SK-N-SH treated with all-trans-retinoic acid at 6 μM for 48 hours (cell line): Measurements from ENCODE around the gene SOS1.

Experiments used
- ATAC-seq: fragments of 200-7000 bp; cut with Tn5 transposase; 3 replicates; pipeline ENCODE4 v1.9.1; 2020; ENCODE audit warnings: mild to moderate bottlenecking, moderate library complexity
- BACH2 ChIP-seq: fragments of 250-450 bp; sonication (Bioruptor Pico); IDR thresholded peaks from 2 replicates; pipeline ENCODE4 v1.9.0; 2021; ENCODE audit warnings: mild to moderate bottlenecking, borderline replicate concordance
- CSDC2 ChIP-seq: fragments of 250-450 bp; sonication (Bioruptor Pico); IDR thresholded peaks from 2 replicates; pipeline ENCODE4 v1.5.0; 2020; ENCODE audit warnings: mild to moderate bottlenecking, moderate library complexity
- ESRRG ChIP-seq: fragments of 250-450 bp; sonication (Bioruptor Pico); IDR thresholded peaks from 2 replicates; pipeline ENCODE4 v1.6.1; 2021; ENCODE audit warnings: mild to moderate bottlenecking
- GLIS3 ChIP-seq: fragments of 250-450 bp; sonication (Bioruptor Pico); IDR thresholded peaks from 2 replicates; pipeline ENCODE4 v1.5.0; 2020; ENCODE audit warnings: mild to moderate bottlenecking, moderate library complexity
- ISL1 ChIP-seq: fragments of 250-450 bp; sonication (Bioruptor Pico); IDR thresholded peaks from 2 replicates; pipeline ENCODE4 v2.1.2; 2022; ENCODE audit warnings: mild to moderate bottlenecking, moderate library complexity
- OSR1 ChIP-seq: fragments of 250-450 bp; sonication (Bioruptor Pico); IDR thresholded peaks from 2 replicates; pipeline ENCODE4 v1.8.0; 2022; ENCODE audit warnings: moderate library complexity, mild to moderate bottlenecking, inconsistent platforms
- PPARA ChIP-seq: fragments of 250-450 bp; sonication (Bioruptor Pico); IDR thresholded peaks from 2 replicates; pipeline ENCODE4 v1.5.0; 2020; ENCODE audit warnings: mild to moderate bottlenecking, borderline replicate concordance
- RARB ChIP-seq: fragments of 250-450 bp; sonication (Bioruptor Pico); IDR thresholded peaks from 2 replicates; pipeline ENCODE4 v1.8.0; 2021; ENCODE audit warnings: mild to moderate bottlenecking, moderate library complexity
- SNAI2 ChIP-seq: fragments of 250-450 bp; sonication (Bioruptor Pico); IDR thresholded peaks from 2 replicates; pipeline ENCODE4 v1.5.0; 2020; ENCODE audit warnings: mild to moderate bottlenecking, moderate library complexity
- TCF4 ChIP-seq: fragments of 250-450 bp; sonication (Bioruptor Pico); IDR thresholded peaks from 2 replicates; pipeline ENCODE4 v1.8.0; 2021; ENCODE audit warnings: mild to moderate bottlenecking, moderate library complexity, borderline replicate concordance
- TOX ChIP-seq: fragments of 250-450 bp; sonication (Bioruptor Pico); IDR thresholded peaks from 2 replicates; pipeline ENCODE4 v1.8.0; 2021; ENCODE audit warnings: mild to moderate bottlenecking, moderate library complexity, borderline replicate concordance
- ZC3H10 ChIP-seq: fragments of 250-450 bp; sonication (Bioruptor Pico); IDR thresholded peaks from 2 replicates; pipeline ENCODE4 v1.5.1; 2021; ENCODE audit warnings: mild to moderate bottlenecking, moderate library complexity
- ZFP3 ChIP-seq: fragments of 250-450 bp; sonication (Bioruptor Pico); IDR thresholded peaks from 2 replicates; pipeline ENCODE4 v1.5.0; 2020; ENCODE audit warnings: mild to moderate bottlenecking, moderate library complexity
- ZFP30 ChIP-seq: fragments of 450-650 bp; formaldehyde crosslinking; IDR thresholded peaks from 2 replicates; pipeline ENCODE4 v1.5.0; 2022; ENCODE audit warnings: mild to moderate bottlenecking, moderate library complexity
- ZNF565 ChIP-seq: fragments of 450-650 bp; formaldehyde crosslinking; conservative IDR thresholded peaks from 2 replicates; pipeline ENCODE4 v1.5.0; 2020; ENCODE audit warnings: low read depth, mild to moderate bottlenecking, moderate library complexity
- ZNF8 ChIP-seq: fragments of 450-650 bp; formaldehyde crosslinking; IDR thresholded peaks from 2 replicates; pipeline ENCODE4 v1.5.0; 2020; ENCODE audit warnings: mild to moderate bottlenecking, moderate library complexity
- TF ChIP-seq, protein P1 (sequence below): fragments of 250-450 bp; sonication (Bioruptor Pico); IDR thresholded peaks from 2 replicates; pipeline ENCODE4 v1.5.1; 2020; ENCODE audit warnings: low read depth, mild to moderate bottlenecking, moderate library complexity
- TF ChIP-seq, protein P2 (sequence below): fragments of 250-450 bp; sonication (Bioruptor Pico); IDR thresholded peaks from 2 replicates; pipeline ENCODE4 v1.8.0; 2021; ENCODE audit warnings: low read depth, mild to moderate bottlenecking, moderate library complexity, borderline replicate concordance
- TF ChIP-seq, protein P3 (sequence below): fragments of 250-450 bp; sonication (Bioruptor Pico); IDR thresholded peaks from 2 replicates; pipeline ENCODE4 v1.5.1; 2021; ENCODE audit warnings: mild to moderate bottlenecking, moderate library complexity
- TF ChIP-seq, protein P4 (sequence below): fragments of 250-450 bp; sonication (Bioruptor Pico); IDR thresholded peaks from 2 replicates; pipeline ENCODE4 v1.5.0; 2020; ENCODE audit warnings: mild to moderate bottlenecking, moderate library complexity
- TF ChIP-seq, protein P5 (sequence below): fragments of 250-450 bp; sonication (Bioruptor Pico); IDR thresholded peaks from 2 replicates; pipeline ENCODE4 v1.8.0; 2020; ENCODE audit warnings: mild to moderate bottlenecking, moderate library complexity, borderline replicate concordance

The SOS1 gene

DNA sequence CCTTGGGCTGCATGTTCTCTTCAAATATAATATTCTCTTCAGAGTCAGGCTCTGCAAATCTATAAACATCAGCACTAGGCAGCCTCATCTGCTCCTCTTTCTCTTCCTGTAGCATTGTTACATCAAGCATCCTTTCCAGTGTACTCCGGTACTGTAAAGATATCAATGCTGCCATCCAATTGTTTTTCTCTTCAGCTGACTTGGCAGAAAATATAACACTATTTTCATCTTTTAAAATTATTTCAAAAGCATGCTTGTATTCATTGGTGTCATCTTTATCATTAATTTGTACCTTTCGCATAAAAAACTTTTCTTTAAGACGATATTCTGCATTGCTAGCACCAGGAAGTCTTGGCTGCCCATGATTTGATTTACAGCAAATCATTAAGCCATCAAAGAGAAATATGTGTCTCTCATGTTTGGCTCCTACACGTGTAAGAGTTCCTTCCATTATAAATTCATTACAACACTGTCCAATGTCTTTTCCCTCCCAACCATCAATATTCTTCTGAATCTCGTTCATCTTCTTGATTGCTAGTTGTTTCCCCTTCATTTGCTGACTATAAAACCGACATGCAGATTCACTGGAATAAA lies 98.1 kb downstream of the SOS1 start:
- ATAC-seq, result no peak
- TF ChIP-seq TOX (CRISPR knock-in tag), result no peak
- TF ChIP-seq ZFP3 (CRISPR knock-in tag), result no peak
- no peak for TF ChIP-seq CSDC2
- no peak for TF ChIP-seq ISL1 (CRISPR knock-in tag)
- TF ChIP-seq, protein P1, sequence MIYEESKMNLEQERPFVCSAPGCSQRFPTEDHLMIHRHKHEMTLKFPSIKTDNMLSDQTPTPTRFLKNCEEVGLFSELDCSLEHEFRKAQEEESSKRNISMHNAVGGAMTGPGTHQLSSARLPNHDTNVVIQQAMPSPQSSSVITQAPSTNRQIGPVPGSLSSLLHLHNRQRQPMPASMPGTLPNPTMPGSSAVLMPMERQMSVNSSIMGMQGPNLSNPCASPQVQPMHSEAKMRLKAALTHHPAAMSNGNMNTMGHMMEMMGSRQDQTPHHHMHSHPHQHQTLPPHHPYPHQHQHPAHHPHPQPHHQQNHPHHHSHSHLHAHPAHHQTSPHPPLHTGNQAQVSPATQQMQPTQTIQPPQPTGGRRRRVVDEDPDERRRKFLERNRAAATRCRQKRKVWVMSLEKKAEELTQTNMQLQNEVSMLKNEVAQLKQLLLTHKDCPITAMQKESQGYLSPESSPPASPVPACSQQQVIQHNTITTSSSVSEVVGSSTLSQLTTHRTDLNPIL (CRISPR knock-in tag), result no peak
- TF ChIP-seq, protein P2, sequence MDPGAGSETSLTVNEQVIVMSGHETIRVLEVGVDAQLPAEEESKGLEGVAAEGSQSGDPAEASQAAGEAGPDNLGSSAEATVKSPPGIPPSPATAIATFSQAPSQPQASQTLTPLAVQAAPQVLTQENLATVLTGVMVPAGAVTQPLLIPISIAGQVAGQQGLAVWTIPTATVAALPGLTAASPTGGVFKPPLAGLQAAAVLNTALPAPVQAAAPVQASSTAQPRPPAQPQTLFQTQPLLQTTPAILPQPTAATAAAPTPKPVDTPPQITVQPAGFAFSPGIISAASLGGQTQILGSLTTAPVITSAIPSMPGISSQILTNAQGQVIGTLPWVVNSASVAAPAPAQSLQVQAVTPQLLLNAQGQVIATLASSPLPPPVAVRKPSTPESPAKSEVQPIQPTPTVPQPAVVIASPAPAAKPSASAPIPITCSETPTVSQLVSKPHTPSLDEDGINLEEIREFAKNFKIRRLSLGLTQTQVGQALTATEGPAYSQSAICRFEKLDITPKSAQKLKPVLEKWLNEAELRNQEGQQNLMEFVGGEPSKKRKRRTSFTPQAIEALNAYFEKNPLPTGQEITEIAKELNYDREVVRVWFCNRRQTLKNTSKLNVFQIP (CRISPR knock-in tag), result no peak
- no peak for TF ChIP-seq ZNF8 (CRISPR knock-in tag)
- TF ChIP-seq, protein P3, sequence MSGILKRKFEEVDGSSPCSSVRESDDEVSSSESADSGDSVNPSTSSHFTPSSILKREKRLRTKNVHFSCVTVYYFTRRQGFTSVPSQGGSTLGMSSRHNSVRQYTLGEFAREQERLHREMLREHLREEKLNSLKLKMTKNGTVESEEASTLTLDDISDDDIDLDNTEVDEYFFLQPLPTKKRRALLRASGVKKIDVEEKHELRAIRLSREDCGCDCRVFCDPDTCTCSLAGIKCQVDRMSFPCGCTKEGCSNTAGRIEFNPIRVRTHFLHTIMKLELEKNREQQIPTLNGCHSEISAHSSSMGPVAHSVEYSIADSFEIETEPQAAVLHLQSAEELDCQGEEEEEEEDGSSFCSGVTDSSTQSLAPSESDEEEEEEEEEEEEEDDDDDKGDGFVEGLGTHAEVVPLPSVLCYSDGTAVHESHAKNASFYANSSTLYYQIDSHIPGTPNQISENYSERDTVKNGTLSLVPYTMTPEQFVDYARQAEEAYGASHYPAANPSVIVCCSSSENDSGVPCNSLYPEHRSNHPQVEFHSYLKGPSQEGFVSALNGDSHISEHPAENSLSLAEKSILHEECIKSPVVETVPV, result no peak
- TF ChIP-seq, protein P4, sequence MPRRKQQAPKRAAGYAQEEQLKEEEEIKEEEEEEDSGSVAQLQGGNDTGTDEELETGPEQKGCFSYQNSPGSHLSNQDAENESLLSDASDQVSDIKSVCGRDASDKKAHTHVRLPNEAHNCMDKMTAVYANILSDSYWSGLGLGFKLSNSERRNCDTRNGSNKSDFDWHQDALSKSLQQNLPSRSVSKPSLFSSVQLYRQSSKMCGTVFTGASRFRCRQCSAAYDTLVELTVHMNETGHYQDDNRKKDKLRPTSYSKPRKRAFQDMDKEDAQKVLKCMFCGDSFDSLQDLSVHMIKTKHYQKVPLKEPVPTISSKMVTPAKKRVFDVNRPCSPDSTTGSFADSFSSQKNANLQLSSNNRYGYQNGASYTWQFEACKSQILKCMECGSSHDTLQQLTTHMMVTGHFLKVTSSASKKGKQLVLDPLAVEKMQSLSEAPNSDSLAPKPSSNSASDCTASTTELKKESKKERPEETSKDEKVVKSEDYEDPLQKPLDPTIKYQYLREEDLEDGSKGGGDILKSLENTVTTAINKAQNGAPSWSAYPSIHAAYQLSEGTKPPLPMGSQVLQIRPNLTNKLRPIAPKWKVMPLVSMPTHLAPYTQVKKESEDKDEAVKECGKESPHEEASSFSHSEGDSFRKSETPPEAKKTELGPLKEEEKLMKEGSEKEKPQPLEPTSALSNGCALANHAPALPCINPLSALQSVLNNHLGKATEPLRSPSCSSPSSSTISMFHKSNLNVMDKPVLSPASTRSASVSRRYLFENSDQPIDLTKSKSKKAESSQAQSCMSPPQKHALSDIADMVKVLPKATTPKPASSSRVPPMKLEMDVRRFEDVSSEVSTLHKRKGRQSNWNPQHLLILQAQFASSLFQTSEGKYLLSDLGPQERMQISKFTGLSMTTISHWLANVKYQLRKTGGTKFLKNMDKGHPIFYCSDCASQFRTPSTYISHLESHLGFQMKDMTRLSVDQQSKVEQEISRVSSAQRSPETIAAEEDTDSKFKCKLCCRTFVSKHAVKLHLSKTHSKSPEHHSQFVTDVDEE (CRISPR knock-in tag), result no peak
- TF ChIP-seq SNAI2 (CRISPR knock-in tag), result no peak
- TF ChIP-seq RARB (CRISPR knock-in tag), result no peak
- TF ChIP-seq GLIS3, result no peak
- TF ChIP-seq PPARA (CRISPR knock-in tag), result no peak
- TF ChIP-seq ZFP30 (CRISPR knock-in tag), result no peak
- no peak for TF ChIP-seq ZC3H10
- TF ChIP-seq BACH2 (CRISPR knock-in tag), result no peak
- TF ChIP-seq ESRRG (CRISPR knock-in tag), result no peak

DNA sequence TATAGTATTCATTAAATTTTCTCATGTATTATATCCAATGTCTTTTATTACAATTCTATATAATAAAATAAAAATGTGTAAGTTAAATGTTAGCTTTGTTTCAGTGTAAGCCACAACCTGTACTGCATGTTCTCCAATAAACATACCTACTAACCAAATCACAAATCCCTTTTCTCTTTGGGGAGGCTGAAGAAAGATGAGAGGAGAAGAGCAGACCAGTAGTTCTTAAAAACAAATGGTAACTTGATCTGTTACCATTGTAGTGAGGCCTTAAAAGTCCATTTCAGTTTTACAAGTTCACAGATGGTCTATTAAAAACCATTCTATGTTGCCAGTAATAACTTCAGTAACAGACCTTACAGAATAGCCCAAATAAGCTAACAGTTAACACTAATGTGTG lies 100.5 kb downstream of the SOS1 start:
- no peak for ATAC-seq
- TF ChIP-seq ZFP3 (CRISPR knock-in tag) (no peak), OSR1 (CRISPR knock-in tag) (no peak), ISL1 (CRISPR knock-in tag) (no peak), TCF4 (CRISPR knock-in tag) (no peak), RARB (CRISPR knock-in tag) (no peak), TOX (CRISPR knock-in tag) (no peak), SNAI2 (CRISPR knock-in tag) (no peak), GLIS3 (no peak), CSDC2 (no peak), BACH2 (CRISPR knock-in tag) (no peak), ESRRG (CRISPR knock-in tag) (no peak), ZNF8 (CRISPR knock-in tag) (no peak), ZNF565 (CRISPR knock-in tag) (no peak)
- TF ChIP-seq, protein P3, result no peak
- TF ChIP-seq, protein P2 (CRISPR knock-in tag), result no peak
- TF ChIP-seq, protein P5, sequence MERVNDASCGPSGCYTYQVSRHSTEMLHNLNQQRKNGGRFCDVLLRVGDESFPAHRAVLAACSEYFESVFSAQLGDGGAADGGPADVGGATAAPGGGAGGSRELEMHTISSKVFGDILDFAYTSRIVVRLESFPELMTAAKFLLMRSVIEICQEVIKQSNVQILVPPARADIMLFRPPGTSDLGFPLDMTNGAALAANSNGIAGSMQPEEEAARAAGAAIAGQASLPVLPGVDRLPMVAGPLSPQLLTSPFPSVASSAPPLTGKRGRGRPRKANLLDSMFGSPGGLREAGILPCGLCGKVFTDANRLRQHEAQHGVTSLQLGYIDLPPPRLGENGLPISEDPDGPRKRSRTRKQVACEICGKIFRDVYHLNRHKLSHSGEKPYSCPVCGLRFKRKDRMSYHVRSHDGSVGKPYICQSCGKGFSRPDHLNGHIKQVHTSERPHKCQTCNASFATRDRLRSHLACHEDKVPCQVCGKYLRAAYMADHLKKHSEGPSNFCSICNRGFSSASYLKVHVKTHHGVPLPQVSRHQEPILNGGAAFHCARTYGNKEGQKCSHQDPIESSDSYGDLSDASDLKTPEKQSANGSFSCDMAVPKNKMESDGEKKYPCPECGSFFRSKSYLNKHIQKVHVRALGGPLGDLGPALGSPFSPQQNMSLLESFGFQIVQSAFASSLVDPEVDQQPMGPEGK (CRISPR knock-in tag), result no peak
- TF ChIP-seq, protein P4 (CRISPR knock-in tag), result no peak
- TF ChIP-seq, protein P1 (CRISPR knock-in tag), result no peak
